H54 (cell line): ENCODE results near the gene CLASP2.
"Not testable (repeated sequence)": the region's sequence is repeated elsewhere in the genome, so short reads cannot be mapped to it uniquely, and the experiment has no call there.

Experiments used
- DNase-seq: peaks from one replicate; pipeline ENCODE4 v3.0.0; 2011; ENCODE audit warnings: low spot score, mixed read lengths; ENCODE audit not compliant: insufficient read length
- FAIRE-seq: peaks from 3 replicates; lab custom pipeline; 2011; peaks lifted over from hg19 to GRCh38; lab: Jason Lieb, UNC
- POLR2A ChIP-seq: IDR thresholded peaks from 2 replicates; pipeline ENCODE4 v1.6.1; 2011; ENCODE audit warnings: low read depth, mild to moderate bottlenecking, low read length

CLASP2 gene

DNA sequence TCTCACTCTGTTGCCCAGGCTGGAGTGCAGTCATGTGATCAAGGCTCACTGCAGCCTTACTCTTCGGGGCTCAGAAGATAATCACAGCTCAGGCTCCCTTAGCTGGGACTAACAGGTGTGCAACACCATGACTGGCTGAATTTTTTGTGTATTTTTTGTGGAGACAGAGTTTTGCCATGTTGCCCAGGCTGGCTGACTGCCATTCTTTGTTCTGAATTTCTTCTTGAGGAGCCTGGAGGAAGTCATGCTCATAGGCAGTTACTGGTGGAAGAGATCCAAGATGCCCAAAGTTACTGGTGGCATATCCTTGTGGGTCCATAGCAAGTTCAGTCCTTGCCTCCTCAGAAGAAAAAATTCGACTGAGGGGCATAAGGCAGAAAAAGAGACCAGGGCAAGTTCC, 261.3 kb downstream of the CLASP2 start:
- TF ChIP-seq POLR2A = no peak
- DNase-seq (no peak), FAIRE-seq (no peak)

- DNase-seq (no peak), FAIRE-seq (no peak)
- TF ChIP-seq POLR2A = no peak
Observed at GRCh38 chr3:33453331-33453761, 264.7 kb downstream of the CLASP2 start.

DNA sequence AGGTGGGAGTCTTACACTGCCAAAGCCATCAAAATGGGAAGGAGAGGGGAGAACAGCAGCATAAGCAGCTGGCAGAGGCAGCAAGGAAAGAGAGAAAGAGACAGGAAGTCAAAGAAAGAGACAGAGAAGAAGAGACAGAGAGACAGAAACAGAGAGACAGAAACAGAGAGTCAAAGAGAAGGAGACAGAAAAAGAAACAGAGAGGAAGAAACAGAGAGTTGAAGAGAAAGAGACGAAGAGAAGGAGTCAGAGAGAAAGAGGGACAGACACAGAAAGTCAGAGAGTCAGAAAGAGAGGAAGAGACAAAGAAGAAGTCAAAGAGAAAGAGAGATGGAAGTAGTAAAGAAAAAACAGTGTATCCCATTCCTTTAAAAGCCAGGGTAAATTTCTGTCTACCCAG, 266.1 kb downstream of the CLASP2 start:
- DNase-seq, FAIRE-seq: not testable (repeated sequence)

GRCh38 chr3:33447958-33448357, 270.1 kb downstream of the CLASP2 start:
- no peak for DNase-seq
- no peak for FAIRE-seq
- no peak for TF ChIP-seq POLR2A

DNA sequence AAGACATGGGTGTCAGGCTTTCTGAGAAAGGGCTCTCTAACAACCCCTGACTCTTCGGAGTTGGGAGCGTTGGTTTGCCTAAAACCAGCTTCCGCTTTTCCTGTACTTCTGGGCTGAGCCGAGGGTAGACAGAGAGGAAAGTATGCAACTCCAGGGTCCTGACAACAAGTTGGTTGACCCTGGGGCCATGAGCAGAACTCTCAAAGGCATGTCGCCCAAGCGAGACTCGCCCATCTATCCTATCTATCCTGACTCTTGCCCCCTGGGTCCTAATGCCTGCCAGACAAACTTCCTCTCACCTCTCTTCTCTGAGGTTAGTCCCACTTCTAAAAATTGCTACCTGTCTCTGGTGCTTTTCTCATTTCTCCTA, 270.8 kb downstream of the CLASP2 start:
- not testable (repeated sequence) for FAIRE-seq, DNase-seq
